GM18520 (cell line): Measurements from ENCODE around the gene SLC45A1.

ENCODE experiments used
- ATAC-seq: cut with Tn5 transposase; IDR thresholded peaks from one replicate; pipeline ENCODE4 v1.9.1; 2021; ENCODE audit not compliant: unreplicated experiment

SLC45A1 gene

GRCh38 chr1:8311068-8311718 is 6.7 kb upstream of the SLC45A1 start:
- ATAC-seq: no peak

- no peak for ATAC-seq
Observed at GRCh38 chr1:8312235-8313218, 5.4 kb upstream of the SLC45A1 start.

- ATAC-seq: no peak
Observed at GRCh38 chr1:8313231-8313630, 4.7 kb upstream of the SLC45A1 start.

GRCh38 chr1:8314346-8315280 is 3.3 kb upstream of the SLC45A1 start:
- no peak for ATAC-seq

- no peak for ATAC-seq
Observed at GRCh38 chr1:8315573-8316475, 2.1 kb upstream of the SLC45A1 start.

GRCh38 chr1:8318436-8318835 is 522 bp downstream of the SLC45A1 start:
- no peak for ATAC-seq

- no peak for ATAC-seq
Observed at GRCh38 chr1:8321612-8322011, 3.7 kb downstream of the SLC45A1 start.

- no peak for ATAC-seq
Observed at GRCh38 chr1:8323706-8324105, 5.8 kb downstream of the SLC45A1 start.

GRCh38 chr1:8324176-8324810 is 6.4 kb downstream of the SLC45A1 start:
- no peak for ATAC-seq

GRCh38 chr1:8325771-8326170 is 7.9 kb downstream of the SLC45A1 start:
- ATAC-seq: no peak

GRCh38 chr1:8326265-8326664 is 8.4 kb downstream of the SLC45A1 start:
- no peak for ATAC-seq

GRCh38 chr1:8328271-8328670 is 10.4 kb downstream of the SLC45A1 start:
- no peak for ATAC-seq

- ATAC-seq: no peak
Observed at GRCh38 chr1:8329439-8329838, 11.5 kb downstream of the SLC45A1 start.

GRCh38 chr1:8329858-8330257 is 11.9 kb downstream of the SLC45A1 start:
- ATAC-seq: no peak

GRCh38 chr1:8330271-8331125 is 12.6 kb downstream of the SLC45A1 start:
- no peak for ATAC-seq

GRCh38 chr1:8332806-8333205 is 14.9 kb downstream of the SLC45A1 start:
- ATAC-seq: no peak

GRCh38 chr1:8333246-8333987 is 15.5 kb downstream of the SLC45A1 start:
- ATAC-seq: no peak
